ENCODE data around the gene AAK1.

Gene AAK1

DNA sequence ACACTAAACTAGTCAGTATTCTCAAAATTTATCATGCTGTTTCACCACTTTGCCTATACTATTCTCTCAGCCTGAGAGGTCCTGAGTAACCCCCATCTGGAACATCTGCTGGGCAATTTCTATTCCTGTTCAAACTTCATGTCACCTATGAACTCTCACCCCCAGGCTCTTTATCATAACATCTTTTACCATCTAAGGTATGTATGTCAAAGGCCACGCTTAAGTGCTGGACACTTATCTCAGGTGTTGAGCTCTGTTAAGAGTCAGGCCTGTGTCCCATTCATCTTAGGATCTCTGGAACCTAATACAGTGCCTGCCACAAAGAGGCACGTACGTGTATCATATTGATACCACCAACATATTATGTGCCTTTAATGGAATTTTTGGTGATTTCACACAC is 4.9 kb downstream of the AAK1 start:
- Histone ChIP-seq H3K4me1 (peaks cover 0 to 46% (median 31%) of the 10 kb centered on the region in 4 donors), H3K9me3 (no peaks in the 10 kb centered on the region), H3K27ac (no peak overlapping the region), H3K4me3 (no peak overlapping the region), H3K27me3 (no peaks in the 10 kb centered on the region), H3K36me3 (no peaks in the 10 kb centered on the region)
- intact Hi-C loops (cut with DNase I; ENCODE audit: low total_unique reads): loop anchor here (10.0 kb wide), 1 partner anchor 54 kb away; no protein-coding TSS in a partner anchor
- DNase-seq: no peak
- no peak for TF ChIP-seq CTCF (IDR thresholded peaks at IDR 0.05)

DNA sequence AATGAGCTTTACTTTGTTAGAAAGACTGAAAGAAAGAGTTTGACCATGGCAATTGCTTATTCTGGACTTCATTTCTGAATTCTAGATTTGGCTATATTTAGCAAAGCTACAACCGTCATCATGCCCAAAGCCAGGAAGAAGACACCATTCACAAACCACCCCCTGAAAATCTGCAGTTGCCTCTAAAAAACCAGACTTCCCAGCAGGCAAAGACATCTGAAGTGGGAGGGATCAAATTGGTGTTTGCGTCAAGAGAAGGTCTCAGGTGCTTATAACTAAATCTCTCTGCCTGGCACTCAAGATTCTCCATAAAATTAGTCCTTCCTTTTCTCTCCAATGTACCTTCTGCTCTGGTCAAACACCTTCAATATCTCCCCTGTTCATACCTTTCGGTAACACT is 5.6 kb downstream of the AAK1 start:
- intact Hi-C loops (cut with DNase I; ENCODE audit: low total_unique reads): loop anchor here (10.0 kb wide), 1 partner anchor 53 kb away; no protein-coding TSS in a partner anchor

GRCh38 chr2:69636395-69636794 is 7.1 kb downstream of the AAK1 start:
- Histone ChIP-seq H3K9me3 (no peaks in the 10 kb centered on the region), H3K27ac (no peak overlapping the region), H3K36me3 (no peaks in the 10 kb centered on the region), H3K4me1 (peaks cover 0 to 50% (median 29%) of the 10 kb centered on the region in 4 donors), H3K4me3 (no peak overlapping the region), H3K27me3 (no peaks in the 10 kb centered on the region)
- no peak for TF ChIP-seq CTCF (IDR thresholded peaks at IDR 0.05)
- intact Hi-C loops (cut with DNase I; ENCODE audit: low total_unique reads): loop anchor here (10.0 kb wide), 1 partner anchor 52 kb away; no protein-coding TSS in a partner anchor
- DNase-seq: no peak

More for the DNA sequence above, 5.6 kb downstream of the AAK1 start:
- no peaks in the 10 kb centered on the region for H3K36me3 ChIP-seq
- TF ChIP-seq CTCF (IDR thresholded peaks at IDR 0.05): no peak
- H3K4me3 ChIP-seq: no peak overlapping the region
- H3K27ac ChIP-seq: no peak overlapping the region
- no peaks in the 10 kb centered on the region for H3K9me3 ChIP-seq
- H3K4me1 ChIP-seq: peaks cover 0 to 49% (median 31%) of the 10 kb centered on the region in 4 donors
- H3K27me3 ChIP-seq: no peaks in the 10 kb centered on the region
- no peak for DNase-seq

DNA sequence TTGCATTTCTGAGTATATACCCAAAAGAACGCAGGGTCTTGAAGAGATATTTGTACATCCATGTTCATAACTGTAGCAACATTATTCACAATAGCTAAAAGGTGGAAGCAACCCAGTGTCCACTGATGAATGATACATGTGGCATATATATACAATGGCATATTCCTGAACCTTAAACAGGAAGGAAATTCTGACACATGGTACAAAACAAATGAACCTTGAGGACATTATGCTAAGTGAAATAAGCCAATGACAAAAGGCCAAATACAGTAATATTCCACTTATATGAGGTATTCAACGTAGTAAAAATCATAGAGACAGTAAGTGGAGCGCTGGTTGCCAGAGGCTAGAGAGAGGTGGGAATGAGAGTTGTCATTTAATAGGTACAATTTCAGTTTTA is 8.1 kb downstream of the AAK1 start:
- Histone ChIP-seq H3K4me1 (peaks cover 0 to 49% (median 20%) of the 10 kb centered on the region in 4 donors), H3K9me3 (no peaks in the 10 kb centered on the region), H3K36me3 (no peaks in the 10 kb centered on the region), H3K27me3 (no peaks in the 10 kb centered on the region), H3K27ac (no peak overlapping the region), H3K4me3 (no peak overlapping the region)
- no peak for DNase-seq
- no peak for TF ChIP-seq CTCF (IDR thresholded peaks at IDR 0.05)
- intact Hi-C loops (cut with DNase I; ENCODE audit: low total_unique reads): loop anchor here (10.0 kb wide), 1 partner anchor 51 kb away; no protein-coding TSS in a partner anchor

DNA sequence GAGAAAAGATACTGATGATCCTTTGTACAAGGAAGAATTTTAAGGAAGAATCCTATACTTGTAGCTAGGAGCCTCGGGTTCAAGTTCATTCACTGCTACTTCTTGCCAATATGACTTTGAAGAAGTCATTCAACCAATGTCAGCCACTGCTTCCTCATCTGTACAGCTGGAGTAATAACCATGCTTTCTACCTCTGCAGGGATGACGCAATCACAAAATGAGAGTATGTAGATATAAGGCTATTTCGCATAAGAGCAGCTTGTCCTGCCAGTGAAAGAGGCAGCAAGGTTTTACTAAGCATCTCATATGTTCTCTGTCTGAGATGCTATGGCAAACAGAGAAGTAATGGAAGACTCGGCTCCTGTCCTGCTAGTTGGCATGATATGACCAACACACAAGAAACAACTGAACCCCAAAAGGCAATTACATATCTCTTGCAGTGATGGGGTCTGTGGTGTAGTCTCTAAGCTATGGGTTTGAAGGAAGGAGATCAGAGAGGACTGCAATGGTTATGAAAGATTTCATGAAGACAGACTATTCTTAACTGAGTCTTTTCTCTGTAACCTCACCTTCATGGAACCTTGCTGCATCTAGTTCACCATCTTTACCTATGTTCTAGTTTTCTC is 9.2 kb downstream of the AAK1 start:
- intact Hi-C loops (cut with DNase I; ENCODE audit: low total_unique reads): loop anchor here (10.0 kb wide), 1 partner anchor 50 kb away; no protein-coding TSS in a partner anchor
- peaks cover 0 to 40% (median 11%) of the 10 kb centered on the region in 4 donors for H3K4me1 ChIP-seq
- no peak overlapping the region for H3K27ac ChIP-seq

More for the DNA sequence above, 9.2 kb downstream of the AAK1 start:
- DNase-seq: no peak
- H3K9me3 ChIP-seq: no peaks in the 10 kb centered on the region
- TF ChIP-seq CTCF (IDR thresholded peaks at IDR 0.05): no peak
- H3K4me3 ChIP-seq: no peak overlapping the region
- no peaks in the 10 kb centered on the region for H3K36me3 ChIP-seq
- H3K27me3 ChIP-seq: no peaks in the 10 kb centered on the region

Measured in tibial artery (tissue), 4 donors.